Measurements from ENCODE around the gene TAF4.

TAF4 gene

GRCh38 chr20:62027698-62028321, 37.9 kb downstream of the TAF4 start:
- TF ChIP-seq, protein P1, sequence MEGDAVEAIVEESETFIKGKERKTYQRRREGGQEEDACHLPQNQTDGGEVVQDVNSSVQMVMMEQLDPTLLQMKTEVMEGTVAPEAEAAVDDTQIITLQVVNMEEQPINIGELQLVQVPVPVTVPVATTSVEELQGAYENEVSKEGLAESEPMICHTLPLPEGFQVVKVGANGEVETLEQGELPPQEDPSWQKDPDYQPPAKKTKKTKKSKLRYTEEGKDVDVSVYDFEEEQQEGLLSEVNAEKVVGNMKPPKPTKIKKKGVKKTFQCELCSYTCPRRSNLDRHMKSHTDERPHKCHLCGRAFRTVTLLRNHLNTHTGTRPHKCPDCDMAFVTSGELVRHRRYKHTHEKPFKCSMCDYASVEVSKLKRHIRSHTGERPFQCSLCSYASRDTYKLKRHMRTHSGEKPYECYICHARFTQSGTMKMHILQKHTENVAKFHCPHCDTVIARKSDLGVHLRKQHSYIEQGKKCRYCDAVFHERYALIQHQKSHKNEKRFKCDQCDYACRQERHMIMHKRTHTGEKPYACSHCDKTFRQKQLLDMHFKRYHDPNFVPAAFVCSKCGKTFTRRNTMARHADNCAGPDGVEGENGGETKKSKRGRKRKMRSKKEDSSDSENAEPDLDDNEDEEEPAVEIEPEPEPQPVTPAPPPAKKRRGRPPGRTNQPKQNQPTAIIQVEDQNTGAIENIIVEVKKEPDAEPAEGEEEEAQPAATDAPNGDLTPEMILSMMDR (IDR thresholded peaks at IDR 0.05; ENCODE audit: extremely low read depth, missing control alignments) = no peak
- DNase-seq (ENCODE audit: low spot score) = no peak

DNA sequence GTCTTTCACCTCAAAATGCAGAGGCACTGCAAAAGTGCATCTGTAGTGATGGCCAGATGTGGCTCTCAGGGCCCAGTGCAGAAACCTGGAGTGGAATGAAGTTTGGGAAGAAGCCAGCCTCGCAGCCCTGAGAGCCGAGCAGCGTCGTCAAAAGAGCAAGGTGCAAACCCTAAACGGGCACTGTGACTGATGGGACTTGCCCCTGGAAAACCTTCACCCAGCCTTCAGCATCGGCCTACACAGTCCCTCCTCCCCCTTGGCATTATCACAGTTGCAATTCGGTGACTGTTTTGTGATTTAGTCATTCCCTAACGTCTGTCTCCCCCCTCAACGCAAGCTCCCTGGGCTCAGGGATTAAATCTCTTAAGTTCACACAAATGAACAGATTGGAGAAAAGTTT, 38.6 kb downstream of the TAF4 start:
- TF ChIP-seq, protein P1 (IDR thresholded peaks at IDR 0.05; ENCODE audit: extremely low read depth, missing control alignments) = no peak
- DNase-seq (ENCODE audit: low spot score) = no peak

- TF ChIP-seq, protein P1 (IDR thresholded peaks at IDR 0.05; ENCODE audit: extremely low read depth, missing control alignments) = no peak
- no peak for DNase-seq (ENCODE audit: low spot score)
Measured at GRCh38 chr20:62026564-62026856, 39.2 kb downstream of the TAF4 start.

DNA sequence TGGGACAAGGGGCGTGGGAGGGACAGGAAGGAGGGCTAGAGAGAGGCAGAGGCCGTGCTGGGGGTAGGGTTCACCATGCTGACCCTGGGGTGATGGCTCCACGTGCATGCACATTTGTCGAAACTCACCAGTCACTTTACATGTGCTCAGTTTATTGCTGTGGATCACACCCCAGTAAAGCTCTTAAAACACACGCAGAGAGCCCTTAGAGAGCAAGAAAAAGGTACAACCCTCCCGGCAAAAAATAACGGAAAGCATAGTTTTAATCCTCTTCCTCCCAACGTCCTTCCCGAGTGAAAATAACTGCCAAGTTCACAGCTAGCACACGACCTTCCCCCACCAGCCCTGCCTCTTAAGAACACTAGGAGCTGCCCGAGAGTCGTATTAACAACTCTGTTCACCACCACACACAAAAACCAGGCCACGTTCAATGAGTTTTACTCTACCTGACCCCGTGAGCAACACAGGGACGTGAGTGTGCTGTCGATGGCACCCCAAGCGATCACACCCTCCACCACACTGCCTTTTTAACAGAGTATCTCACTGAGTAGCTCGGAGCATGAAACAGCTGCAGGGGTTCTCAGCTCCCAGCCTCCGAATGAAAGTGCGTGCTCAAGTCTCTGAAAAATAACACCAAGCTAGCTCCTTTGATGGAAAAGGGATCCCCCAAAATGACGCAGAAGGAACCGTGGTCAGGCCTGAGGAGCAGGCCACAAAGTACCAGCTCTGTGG, 39.7 kb downstream of the TAF4 start:
- peak; percentile 70 for DNase-seq (ENCODE audit: low spot score)

GRCh38 chr20:62025394-62025793, 40.3 kb downstream of the TAF4 start:
- DNase-seq (ENCODE audit: low spot score) = no peak
- TF ChIP-seq, protein P1 (IDR thresholded peaks at IDR 0.05; ENCODE audit: extremely low read depth, missing control alignments) = no peak

More for the DNA sequence above, 39.7 kb downstream of the TAF4 start:
- TF ChIP-seq, protein P1 (IDR thresholded peaks at IDR 0.05; ENCODE audit: extremely low read depth, missing control alignments) = peak; percentile 51

- DNase-seq (ENCODE audit: low spot score) = no peak
- TF ChIP-seq, protein P1 (IDR thresholded peaks at IDR 0.05; ENCODE audit: extremely low read depth, missing control alignments) = no peak
Measured at GRCh38 chr20:62023935-62024334, 41.7 kb downstream of the TAF4 start.

GRCh38 chr20:62022575-62023139, 43.0 kb downstream of the TAF4 start:
- TF ChIP-seq, protein P1 (IDR thresholded peaks at IDR 0.05; ENCODE audit: extremely low read depth, missing control alignments) = no peak
- no peak for DNase-seq (ENCODE audit: low spot score)

Data from GM20000 (cell line).